Measurements from ENCODE around the gene PARM1. TPM values are rescaled to one million over a fixed set of nuclear protein-coding genes. Genes with fewer than 3 reads are reported as not detected.

Gene PARM1
- total and polyA plus RNA-seq, 2 experiments from 2014 or later: 0.14 TPM; not detected in 1

DNA sequence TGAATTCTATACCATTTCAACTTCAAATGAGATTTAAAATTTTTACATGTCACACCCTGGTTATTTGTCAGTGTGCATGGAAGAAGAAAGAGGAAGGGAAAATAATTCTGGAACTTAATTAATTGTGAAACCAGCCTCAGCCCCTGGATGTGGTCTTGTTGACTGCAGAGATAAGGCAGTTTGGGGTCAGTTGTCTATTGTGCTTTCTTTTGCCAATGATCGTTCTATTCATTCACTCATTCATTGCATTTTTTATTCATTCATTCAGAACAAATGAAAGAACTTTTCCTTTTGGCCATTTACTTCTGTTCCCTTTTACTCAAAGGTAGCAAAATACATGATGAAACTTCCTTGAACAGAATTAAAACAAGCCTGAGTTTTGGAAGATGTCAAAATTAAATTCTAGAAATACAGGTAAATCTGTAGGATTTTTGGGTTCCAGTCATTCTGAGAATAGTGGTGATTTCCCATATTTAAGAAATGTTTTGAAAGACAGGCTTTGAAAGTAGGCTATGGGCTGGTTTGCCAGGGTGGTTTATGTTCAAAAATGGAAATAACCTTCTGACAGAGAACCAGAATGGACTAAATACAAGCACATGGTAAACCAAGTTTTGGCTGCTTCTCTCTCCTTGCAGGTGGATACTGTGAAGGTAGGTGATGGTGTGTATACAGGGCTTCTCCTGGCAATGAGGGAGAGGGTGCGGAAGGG is 35.7 kb downstream of the PARM1 start:
- Histone ChIP-seq H3K4me1 (ENCODE audit: insufficient read depth) (no peaks in the 10 kb centered on the region), H3K4me3 (no peak overlapping the region), H3F3A (ENCODE audit: insufficient read depth) (no peaks in the 10 kb centered on the region), H3K9me3 (ENCODE audit: low read depth) (no peaks in the 10 kb centered on the region), H3K27me3 (replicated peaks; ENCODE audit: insufficient read depth) (no peaks in the 10 kb centered on the region), H3K9me2 (ENCODE audit: insufficient read depth) (no peaks in the 10 kb centered on the region), H3K36me3 (ENCODE audit: low read depth) (no peaks in the 10 kb centered on the region), H3K9ac (no peak overlapping the region), H3K27ac (no peak overlapping the region), H3K79me2 (ENCODE audit: insufficient read depth) (no peaks in the 10 kb centered on the region), H2AFZ (no peak overlapping the region), H3K4me2 (ENCODE audit: unreplicated experiment) (no peak overlapping the region), H4K20me1 (ENCODE audit: insufficient read depth) (no peaks in the 10 kb centered on the region)
- in situ Hi-C loops (cut with MboI): no loop called here
- TF ChIP-seq EZH2phosphoT487 (IDR thresholded peaks at IDR 0.05; ENCODE audit: insufficient read depth, low read depth) (no peak), EZH2 (IDR thresholded peaks at IDR 0.05; ENCODE audit: insufficient read depth, poor library complexity, severe bottlenecking) (no peak)
- no peak for DNase-seq
- WGBS, 2 experiments (ENCODE audit: low coverage in 1 of 2, low lambda C conversion rate in 2 of 2, missing lambda C conversion rate in 2 of 2): 51 to 54% methylated on average over 2 of the region's 2 CpGs

DNA sequence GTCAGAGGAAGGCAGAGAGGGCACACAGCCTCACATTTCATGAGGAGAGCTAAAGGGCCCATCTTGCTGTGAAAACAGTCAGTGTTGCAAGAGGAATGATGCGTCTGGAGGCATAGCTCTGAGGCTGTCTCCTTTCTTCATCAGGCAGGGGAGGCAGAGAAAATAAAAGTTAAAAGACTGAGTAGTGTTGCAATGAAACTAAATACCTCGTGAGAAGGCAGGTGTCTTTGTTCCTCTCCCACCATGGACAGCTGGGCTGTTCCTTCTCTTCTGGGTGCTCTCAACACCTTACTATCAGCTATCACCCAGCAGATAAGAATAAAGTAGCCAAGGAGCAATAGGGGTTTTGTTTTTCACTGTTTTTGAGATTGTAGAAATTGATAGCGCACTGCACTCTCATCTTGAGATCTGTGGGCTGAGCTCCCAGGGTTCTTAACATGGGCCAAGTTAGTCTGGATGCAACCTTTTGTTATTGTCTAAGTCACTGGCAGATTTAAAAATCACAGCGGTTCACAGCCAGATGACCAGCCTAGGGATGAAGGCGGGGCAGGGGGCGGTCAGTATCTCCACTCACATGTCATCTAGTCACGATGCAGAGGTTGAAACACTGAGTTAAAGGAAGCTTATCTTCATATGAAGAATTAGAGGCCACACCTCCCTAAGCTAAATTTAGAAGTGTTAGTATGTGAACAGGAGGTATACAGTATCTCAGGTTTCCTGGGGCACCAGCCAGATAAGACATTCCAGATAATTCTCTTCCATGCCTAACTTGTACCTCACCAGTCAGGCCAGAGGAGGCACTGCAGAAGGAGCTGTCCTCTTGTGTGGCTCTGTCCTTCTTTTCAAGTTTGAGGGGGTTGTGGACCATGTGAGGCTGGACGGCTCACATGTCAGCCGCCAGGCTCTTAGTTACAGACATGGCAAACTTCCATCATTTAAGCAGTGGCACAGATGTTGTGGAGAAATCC is 36.9 kb downstream of the PARM1 start:
- no peak overlapping the region for H3K4me3 ChIP-seq
- TF ChIP-seq EZH2 (IDR thresholded peaks at IDR 0.05; ENCODE audit: insufficient read depth, poor library complexity, severe bottlenecking) (no peak), EZH2phosphoT487 (IDR thresholded peaks at IDR 0.05; ENCODE audit: insufficient read depth, low read depth) (no peak)
- H3K4me1 ChIP-seq (ENCODE audit: insufficient read depth): no peaks in the 10 kb centered on the region
- no peak overlapping the region for H3K4me2 ChIP-seq (ENCODE audit: unreplicated experiment)
- H3K27ac ChIP-seq: no peak overlapping the region
- no peaks in the 10 kb centered on the region for H3K36me3 ChIP-seq (ENCODE audit: low read depth)
- no peaks in the 10 kb centered on the region for H3K9me2 ChIP-seq (ENCODE audit: insufficient read depth)
- H3K27me3 ChIP-seq (replicated peaks; ENCODE audit: insufficient read depth): no peaks in the 10 kb centered on the region
- DNase-seq: no peak
- H2AFZ ChIP-seq: no peak overlapping the region
- H3K9me3 ChIP-seq (ENCODE audit: low read depth): no peaks in the 10 kb centered on the region
- H4K20me1 ChIP-seq (ENCODE audit: insufficient read depth): no peaks in the 10 kb centered on the region
- no peaks in the 10 kb centered on the region for H3F3A ChIP-seq (ENCODE audit: insufficient read depth)
- H3K79me2 ChIP-seq (ENCODE audit: insufficient read depth): no peaks in the 10 kb centered on the region
- 20 to 24% methylated on average over 9 of the region's 9 CpGs for WGBS, 2 experiments (ENCODE audit: low coverage in 1 of 2, low lambda C conversion rate in 2 of 2, missing lambda C conversion rate in 2 of 2)
- no peak overlapping the region for H3K9ac ChIP-seq
- in situ Hi-C loops (cut with MboI): no loop called here

DNA sequence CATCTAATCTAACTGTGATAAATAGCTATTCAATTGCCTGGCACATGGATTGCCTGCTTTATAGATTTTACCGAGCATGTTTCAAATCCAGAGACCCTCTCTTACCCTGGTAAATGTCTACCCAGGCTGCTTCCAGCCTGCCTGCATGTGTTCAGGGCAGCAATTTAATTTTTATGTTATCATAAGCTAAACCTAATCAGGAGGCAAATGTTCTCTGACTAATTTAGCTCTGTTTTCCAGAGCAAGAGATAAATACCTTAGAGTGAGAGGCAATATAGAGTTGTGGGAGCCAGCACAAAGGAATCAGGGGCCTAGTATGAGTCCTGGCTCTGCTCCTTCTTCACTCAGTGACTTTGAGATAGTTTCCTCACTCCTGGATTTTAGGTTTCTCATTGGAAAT is 37.7 kb downstream of the PARM1 start:
- no peak for TF ChIP-seq EZH2 (IDR thresholded peaks at IDR 0.05; ENCODE audit: insufficient read depth, poor library complexity, severe bottlenecking)

DNA sequence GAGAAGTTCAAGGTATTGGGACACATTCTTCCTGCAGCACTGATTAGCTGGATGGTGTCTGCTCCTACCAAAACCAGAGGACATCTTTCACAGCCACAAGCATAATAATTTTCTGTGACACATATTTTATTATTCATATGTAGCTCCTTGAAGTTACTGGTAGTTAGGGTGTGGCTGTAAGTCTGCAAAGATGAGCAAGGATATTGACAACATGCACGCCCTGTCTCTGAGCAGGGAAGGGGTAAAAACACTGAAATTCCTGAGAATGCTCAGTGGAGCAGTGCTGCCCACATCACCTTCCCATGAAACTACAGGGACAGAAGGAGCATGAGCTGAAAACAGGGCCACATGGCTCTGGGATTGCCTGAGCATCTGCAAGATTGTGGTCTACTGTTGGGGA is 38.9 kb downstream of the PARM1 start:
- Histone ChIP-seq H3K9me2 (ENCODE audit: insufficient read depth) (peaks cover 3% of the 10 kb centered on the region; the same call in 1 of the 2 replicates), H3K4me2 (ENCODE audit: unreplicated experiment) (no peak overlapping the region), H3K9me3 (ENCODE audit: low read depth) (no peaks in the 10 kb centered on the region), H3K36me3 (ENCODE audit: low read depth) (no peaks in the 10 kb centered on the region), H3K27me3 (replicated peaks; ENCODE audit: insufficient read depth) (no peaks in the 10 kb centered on the region), H3K79me2 (ENCODE audit: insufficient read depth) (no peaks in the 10 kb centered on the region), H3K4me1 (ENCODE audit: insufficient read depth) (no peaks in the 10 kb centered on the region), H3K4me3 (no peak overlapping the region), H3K9ac (no peak overlapping the region), H2AFZ (no peak overlapping the region), H3F3A (ENCODE audit: insufficient read depth) (no peaks in the 10 kb centered on the region), H3K27ac (no peak overlapping the region), H4K20me1 (ENCODE audit: insufficient read depth) (no peaks in the 10 kb centered on the region)
- DNase-seq: no peak
- 0% methylated on average over 1 of the region's 1 CpG for WGBS, 2 experiments (ENCODE audit: low coverage in 1 of 2, low lambda C conversion rate in 2 of 2, missing lambda C conversion rate in 2 of 2)
- in situ Hi-C loops (cut with MboI): no loop called here
- TF ChIP-seq EZH2 (IDR thresholded peaks at IDR 0.05; ENCODE audit: insufficient read depth, poor library complexity, severe bottlenecking): no peak
- TF ChIP-seq EZH2phosphoT487 (IDR thresholded peaks at IDR 0.05; ENCODE audit: insufficient read depth, low read depth): no peak

More for the DNA sequence above, 37.7 kb downstream of the PARM1 start:
- Histone ChIP-seq H3K9ac (no peak overlapping the region), H3K4me2 (ENCODE audit: unreplicated experiment) (no peak overlapping the region), H3K9me3 (ENCODE audit: low read depth) (no peaks in the 10 kb centered on the region), H2AFZ (no peak overlapping the region), H3K27ac (no peak overlapping the region), H4K20me1 (ENCODE audit: insufficient read depth) (no peaks in the 10 kb centered on the region), H3F3A (ENCODE audit: insufficient read depth) (no peaks in the 10 kb centered on the region), H3K79me2 (ENCODE audit: insufficient read depth) (no peaks in the 10 kb centered on the region), H3K4me1 (ENCODE audit: insufficient read depth) (no peaks in the 10 kb centered on the region), H3K36me3 (ENCODE audit: low read depth) (no peaks in the 10 kb centered on the region), H3K4me3 (no peak overlapping the region), H3K27me3 (replicated peaks; ENCODE audit: insufficient read depth) (no peaks in the 10 kb centered on the region), H3K9me2 (ENCODE audit: insufficient read depth) (peaks cover 3% of the 10 kb centered on the region; the same call in 1 of the 2 replicates)
- in situ Hi-C loops (cut with MboI): no loop called here
- DNase-seq: no peak
- 18 to 29% methylated on average over 1 of the region's 1 CpG for WGBS, 2 experiments (ENCODE audit: low coverage in 1 of 2, low lambda C conversion rate in 2 of 2, missing lambda C conversion rate in 2 of 2)
